DMS153 (cell line): ENCODE data around the gene RPL29.
"Not testable (repeated sequence)": the region's sequence is repeated elsewhere in the genome, so short reads cannot be mapped to it uniquely, and the experiment has no call there.

Experiments
- DNase-seq: peaks from one replicate; lab custom pipeline; 2025; lab: John Stamatoyannopoulos, UW

RPL29 gene

DNA sequence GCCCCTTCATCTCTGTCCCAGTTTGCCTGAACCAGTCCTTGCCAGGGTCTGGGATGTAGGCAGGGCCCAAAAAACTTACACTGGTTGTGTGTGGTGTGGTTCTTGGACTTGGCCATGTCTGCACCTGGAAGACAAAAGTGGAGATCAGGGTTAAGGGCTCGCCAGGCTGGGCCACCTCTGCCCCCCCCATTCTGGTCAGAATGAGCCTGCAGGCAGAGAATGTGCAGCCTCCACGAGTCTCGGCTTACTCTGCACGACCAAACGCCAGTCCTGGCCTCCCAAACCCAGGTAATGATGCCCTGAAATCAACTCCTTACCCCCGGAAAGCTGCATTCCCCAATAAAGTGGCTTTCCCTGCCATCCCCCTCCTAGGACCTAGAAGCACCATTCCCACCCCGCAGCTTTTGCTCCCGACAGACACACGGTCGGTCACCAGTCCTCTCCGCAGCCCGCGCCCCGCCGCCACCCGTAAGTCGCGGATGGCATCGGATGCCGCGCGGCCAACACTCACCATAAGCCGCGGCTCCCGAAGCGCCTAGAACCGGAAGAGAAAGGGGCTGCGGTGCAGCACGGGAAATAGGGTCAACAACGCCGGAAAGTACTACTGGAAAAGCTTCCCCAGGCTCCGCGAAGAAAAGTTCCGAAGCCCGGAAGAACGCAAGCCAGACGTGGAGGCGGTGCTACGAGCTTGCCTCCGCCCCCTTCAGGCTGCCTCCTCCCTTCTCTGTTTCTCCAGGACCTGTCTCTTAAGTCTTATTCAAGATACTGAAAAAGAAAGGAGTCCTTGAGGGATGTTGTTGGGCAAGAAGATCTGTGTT, at the start of gene RPL29:
RPL29 (minus strand) TSS at position 550 of the 818 bp plus-strand sequence; CDS start at position 116, 434 bp downstream.
- peak; percentile 71 for DNase-seq

DNA sequence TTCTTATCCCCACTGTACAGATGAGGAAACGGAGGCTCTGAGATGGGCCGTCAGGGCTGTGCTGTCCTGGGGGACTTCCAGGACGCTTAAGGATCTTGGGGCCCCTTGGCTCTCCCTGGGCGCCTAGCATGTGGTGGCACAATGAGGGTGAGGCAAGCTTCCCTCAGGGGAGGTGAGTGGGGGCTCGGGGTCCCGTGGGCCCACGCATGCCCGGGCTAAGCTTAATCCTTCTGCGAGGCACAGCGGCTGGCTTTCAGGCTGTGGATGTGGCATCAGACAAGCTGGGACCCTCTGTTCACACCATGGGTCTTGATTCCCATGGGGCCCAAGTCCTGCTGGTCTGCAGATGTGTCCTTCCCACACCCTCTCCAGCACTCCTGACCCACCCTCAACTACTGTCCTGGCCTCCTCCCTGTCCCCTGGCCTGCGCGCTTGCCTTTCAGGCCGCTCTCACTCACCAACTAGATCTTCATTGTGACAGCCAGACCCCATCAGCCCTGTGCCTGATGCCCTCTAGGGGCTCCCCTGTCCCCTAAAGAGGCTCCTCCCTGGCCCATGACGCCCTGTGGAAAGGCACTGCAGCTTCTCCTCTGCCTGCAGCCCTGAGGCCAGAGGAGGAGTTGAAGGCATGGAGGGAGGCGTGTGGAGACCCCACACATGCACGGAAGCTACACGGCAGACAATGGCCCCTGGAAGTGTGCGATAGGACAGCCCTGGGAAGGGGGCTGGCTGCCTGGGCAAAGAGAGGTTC, 49.3 kb upstream of the RPL29 start:
- no peak for DNase-seq

DNA sequence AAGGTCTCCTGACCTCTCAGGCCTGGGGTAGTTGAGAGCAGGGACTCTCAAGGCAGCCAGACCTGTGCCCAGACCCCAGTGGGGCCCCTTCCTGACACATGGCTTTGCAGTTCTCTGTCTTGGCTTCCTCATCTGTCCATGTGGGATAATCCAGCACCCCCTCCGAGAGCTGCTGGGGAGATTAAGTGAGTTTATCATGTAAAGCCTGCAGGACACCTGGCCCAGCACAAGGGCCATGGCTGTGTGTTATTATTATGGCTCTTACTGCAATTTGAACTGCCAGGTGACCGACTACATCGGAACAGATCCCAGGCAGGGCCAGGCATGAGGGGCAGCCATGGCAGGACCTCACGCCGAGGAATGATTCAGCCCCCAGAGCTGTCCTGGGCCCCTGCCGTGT, 48.1 kb upstream of the RPL29 start:
- no peak for DNase-seq

DNA sequence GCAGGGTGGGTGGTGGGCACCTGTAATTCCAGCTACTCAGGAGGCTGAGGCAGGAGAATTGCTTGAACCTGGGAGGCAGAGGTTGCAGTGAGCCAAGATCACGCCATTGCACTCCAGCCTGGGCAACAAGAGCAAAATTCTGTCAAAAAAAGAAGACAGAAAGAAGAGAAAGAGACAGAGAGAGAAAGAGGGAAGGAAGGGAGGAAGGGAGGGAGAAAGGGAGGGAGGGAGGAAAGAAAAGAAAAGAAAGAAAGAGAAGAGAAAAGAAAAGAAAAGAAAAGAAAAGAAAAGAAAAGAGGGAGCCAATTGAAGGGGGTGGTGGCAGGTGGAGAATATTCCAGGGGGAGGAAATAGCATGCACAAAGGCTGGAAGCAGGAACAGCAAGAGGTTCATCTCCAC, 47.3 kb upstream of the RPL29 start:
- DNase-seq: not testable (repeated sequence)

DNA sequence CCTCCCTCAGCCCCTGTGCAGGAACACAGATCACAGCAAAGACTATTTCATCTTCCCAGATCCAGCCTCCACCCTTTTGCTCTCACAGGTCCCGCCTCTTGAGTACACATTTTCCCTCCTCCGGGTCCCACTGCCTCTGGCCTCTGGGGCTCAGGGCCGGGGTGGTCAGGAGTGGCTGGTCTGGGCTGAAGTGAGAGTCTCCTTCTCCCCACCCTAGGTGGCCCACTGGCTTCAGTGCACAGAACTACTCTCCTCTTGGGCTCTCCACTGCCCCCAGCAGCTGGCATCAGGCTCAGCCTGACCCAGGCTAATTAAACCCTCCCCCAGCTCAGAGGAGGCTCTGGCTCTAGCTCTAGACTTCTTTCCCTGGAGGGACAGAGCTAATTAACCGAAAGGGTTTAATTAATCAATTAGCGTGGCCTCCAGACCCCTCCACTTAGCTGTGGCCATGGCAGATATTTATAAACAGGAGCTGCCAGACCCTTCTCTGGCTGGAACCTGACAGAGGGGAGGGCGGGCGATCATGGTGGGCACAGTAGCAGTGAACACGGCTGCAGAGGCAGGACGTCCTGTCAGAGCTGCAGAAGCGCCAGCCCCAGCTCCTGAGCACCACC, 45.5 kb upstream of the RPL29 start:
- no peak for DNase-seq

- no peak for DNase-seq
These were observed 44.9 kb upstream of the RPL29 start for GRCh38 chr3:52040600-52040999.

GRCh38 chr3:52039846-52040245, 44.2 kb upstream of the RPL29 start:
- no peak for DNase-seq

GRCh38 chr3:52039426-52039825, 43.7 kb upstream of the RPL29 start:
- no peak for DNase-seq

DNA sequence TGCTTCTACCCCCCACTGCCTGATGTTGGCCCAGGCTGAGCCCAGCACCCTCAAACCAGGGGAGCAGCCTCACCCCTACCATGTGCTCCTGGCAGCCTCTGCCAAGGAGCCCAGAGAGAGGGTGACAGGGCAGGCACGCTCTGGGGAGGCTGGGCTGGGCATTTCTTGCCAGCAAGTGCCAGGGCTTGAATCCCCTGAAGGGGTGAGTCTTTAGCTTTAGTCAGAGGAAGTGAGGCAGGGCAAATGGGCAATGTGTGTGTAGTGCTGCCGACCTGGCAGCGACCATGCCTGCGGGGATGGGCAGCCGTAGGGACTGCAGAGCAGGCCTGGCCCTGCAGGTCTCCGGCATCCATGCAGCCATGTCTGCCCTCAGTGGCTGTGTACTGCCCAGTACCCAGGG, 42.5 kb upstream of the RPL29 start:
- DNase-seq: no peak

- no peak for DNase-seq
These were observed 41.6 kb upstream of the RPL29 start for GRCh38 chr3:52037291-52037690.

DNA sequence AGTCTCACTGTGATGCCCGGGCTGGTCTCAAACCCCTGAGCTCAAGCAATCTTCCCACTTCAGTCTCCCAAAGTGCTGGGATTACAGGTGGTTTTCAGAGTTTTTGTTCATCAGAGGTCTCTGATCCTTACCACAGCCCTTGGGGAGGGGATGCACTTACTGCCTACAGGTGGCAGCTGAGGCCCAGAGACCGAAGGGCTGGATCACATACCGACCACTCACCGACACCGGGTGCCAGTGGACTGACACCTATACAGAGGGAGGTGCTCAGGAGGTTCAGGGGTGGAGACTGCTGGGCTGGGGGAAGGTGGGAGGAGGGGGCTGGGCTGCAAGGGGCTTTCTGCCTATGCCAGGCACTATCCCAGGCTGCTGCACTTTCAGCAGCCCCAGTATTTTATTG, 41.1 kb upstream of the RPL29 start:
- no peak for DNase-seq

- DNase-seq: no peak
These were observed 40.6 kb upstream of the RPL29 start for GRCh38 chr3:52036222-52036694.

DNA sequence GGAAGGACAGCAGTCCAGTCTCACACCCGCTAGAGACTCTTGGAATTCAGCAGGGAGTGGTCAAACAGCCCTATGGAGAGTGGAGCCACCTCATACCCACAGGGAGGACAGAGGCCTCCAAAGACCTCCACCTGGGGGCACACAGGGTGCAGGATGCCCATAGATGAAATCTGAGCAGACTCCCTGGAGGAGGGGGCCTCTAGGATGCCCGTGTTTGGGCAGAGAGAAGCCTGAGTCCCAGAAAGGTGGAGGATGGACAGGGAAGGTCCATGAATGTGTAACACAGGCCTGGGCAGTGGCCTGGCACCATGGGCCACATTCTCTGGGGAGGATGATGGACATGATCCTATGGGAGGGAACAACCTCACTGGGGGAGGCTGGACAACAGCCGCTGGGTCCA, 39.0 kb upstream of the RPL29 start:
- DNase-seq: no peak

GRCh38 chr3:52034212-52034611, 38.5 kb upstream of the RPL29 start:
- DNase-seq: no peak

GRCh38 chr3:52033748-52034147, 38.1 kb upstream of the RPL29 start:
- not testable (repeated sequence) for DNase-seq

DNA sequence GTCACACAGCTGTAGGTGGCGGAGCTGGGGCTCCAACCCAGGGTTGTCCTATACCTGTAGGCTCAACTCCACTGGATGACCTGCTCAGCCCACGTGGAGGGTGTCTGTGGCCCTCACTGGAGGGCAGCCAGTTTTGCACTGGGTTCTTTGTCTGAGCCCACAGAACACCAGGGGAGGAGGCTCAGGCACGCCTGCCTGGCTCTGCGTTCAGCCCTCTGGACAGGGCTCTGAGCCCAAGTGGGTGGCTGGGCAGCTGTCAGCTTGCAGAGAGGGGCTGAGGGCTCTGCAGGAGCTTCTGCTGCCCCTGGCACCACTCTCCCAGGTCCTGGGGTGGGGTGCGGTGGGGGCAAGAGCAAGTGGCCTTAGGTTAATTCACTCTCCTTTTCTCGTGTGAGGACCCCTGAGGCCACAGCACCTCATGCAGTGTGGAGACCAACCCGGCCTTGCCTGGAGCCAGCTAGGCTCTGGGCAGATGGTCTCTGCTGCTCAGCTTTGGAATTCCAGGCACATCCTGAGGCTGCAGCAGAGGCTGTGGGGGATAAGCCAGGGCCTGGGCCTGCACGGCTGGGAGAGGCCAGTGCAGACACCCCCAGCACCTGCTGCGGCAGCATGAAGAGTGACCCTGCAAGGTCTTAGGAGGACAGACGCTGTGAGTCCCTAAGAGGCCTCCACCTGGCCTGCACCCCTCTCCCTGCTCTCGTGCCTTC, 37.2 kb upstream of the RPL29 start:
- no peak for DNase-seq

GRCh38 chr3:52031896-52032295, 36.2 kb upstream of the RPL29 start:
- no peak for DNase-seq

DNA sequence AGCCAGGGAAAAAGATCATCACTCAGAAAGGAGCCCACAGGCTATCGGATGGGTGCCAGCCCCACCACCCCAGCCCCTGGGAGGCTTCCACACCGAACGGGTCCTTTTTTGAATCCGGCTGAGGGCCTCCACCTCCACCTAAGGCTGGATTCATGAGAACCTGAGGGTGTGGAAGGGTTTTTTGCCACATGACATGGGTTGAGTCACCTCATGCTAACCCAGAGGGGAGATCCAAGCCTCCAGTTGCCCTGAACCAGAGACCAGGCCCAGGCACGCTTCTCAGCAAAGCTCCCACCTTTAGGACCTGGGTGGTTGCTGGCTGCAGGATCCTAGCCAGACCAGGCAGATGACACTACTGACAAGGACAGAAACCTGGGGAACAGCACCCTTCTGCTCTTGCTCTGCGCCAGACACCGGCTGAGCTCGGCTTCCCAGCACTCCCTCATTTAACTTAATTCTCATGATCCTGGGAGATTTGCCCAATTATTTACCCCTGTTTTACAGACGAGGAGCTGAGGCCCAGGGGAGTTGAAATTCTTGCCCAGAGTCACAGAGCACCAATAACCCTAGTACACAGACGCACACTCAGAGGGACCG, 35.1 kb upstream of the RPL29 start:
- no peak for DNase-seq

GRCh38 chr3:52029535-52029934, 33.8 kb upstream of the RPL29 start:
- DNase-seq: no peak

- DNase-seq: no peak
These were observed 33.4 kb upstream of the RPL29 start for GRCh38 chr3:52029053-52029452.

GRCh38 chr3:52028572-52028971, 32.9 kb upstream of the RPL29 start:
- DNase-seq: no peak

DNA sequence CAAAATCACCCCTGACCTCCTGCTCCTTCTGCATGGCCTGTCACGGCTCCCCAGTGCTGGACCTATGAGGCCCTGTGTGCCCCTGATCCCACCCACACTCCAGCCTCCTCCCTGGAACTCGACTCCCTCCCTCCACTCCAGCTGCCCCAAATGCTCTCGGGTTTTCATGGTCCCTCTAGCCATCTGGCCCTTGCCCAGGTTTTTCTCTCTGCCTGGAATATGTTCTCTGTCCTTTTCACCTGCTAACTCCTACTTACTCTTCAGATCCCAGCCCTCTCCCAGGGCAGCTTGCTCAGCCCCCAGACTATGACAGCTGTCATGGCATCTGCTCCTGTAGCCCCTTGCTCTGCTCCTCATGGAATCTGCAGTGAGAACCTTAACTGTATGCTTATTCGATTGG, 30.3 kb upstream of the RPL29 start:
- no peak for DNase-seq
